ENCODE measurements around the gene TBC1D22A. TPM values are rescaled to one million over a fixed set of nuclear protein-coding genes. Genes with fewer than 3 reads are reported as not detected.
"Not testable (repeated sequence)": the region's sequence is repeated elsewhere in the genome, so short reads cannot be mapped to it uniquely, and the experiment has no call there.

Gene TBC1D22A
- total RNA-seq, 1 donor from 2014 or later, result 28.9 TPM

DNA sequence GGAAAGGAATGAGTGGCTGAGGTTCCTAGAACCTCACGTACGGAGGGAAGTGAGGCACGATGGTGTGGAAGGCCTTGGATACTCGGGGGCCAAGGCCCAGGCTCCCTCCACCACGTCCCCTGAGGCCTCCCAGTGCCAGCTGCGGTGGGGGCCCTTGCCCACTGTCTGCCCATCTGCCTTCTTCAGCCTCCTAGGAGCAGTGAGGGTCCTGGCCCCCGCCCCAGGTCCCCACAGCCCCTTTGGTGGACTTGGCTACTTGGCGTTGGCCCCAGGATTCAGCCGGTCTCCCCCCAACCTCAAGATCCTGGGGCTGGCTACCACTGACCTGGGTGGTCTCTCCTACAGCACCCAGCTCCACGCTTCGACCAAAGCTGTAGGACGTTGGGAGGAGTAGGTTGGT, 373.6 kb downstream of the TBC1D22A start:
- Mint-ChIP-seq H3K27me3 (ENCODE audit: unreplicated experiment) (no peaks in the 10 kb centered on the region), H3K9me3 (ENCODE audit: unreplicated experiment) (no peaks in the 10 kb centered on the region), H3K4me1 (ENCODE audit: unreplicated experiment) (peaks cover 1% of the 10 kb centered on the region), H3K4me3 (ENCODE audit: unreplicated experiment) (no peak overlapping the region), H3K36me3 (ENCODE audit: unreplicated experiment) (no peaks in the 10 kb centered on the region), H3K27ac (ENCODE audit: unreplicated experiment) (no peak overlapping the region)
- TF ChIP-seq, protein P1, sequence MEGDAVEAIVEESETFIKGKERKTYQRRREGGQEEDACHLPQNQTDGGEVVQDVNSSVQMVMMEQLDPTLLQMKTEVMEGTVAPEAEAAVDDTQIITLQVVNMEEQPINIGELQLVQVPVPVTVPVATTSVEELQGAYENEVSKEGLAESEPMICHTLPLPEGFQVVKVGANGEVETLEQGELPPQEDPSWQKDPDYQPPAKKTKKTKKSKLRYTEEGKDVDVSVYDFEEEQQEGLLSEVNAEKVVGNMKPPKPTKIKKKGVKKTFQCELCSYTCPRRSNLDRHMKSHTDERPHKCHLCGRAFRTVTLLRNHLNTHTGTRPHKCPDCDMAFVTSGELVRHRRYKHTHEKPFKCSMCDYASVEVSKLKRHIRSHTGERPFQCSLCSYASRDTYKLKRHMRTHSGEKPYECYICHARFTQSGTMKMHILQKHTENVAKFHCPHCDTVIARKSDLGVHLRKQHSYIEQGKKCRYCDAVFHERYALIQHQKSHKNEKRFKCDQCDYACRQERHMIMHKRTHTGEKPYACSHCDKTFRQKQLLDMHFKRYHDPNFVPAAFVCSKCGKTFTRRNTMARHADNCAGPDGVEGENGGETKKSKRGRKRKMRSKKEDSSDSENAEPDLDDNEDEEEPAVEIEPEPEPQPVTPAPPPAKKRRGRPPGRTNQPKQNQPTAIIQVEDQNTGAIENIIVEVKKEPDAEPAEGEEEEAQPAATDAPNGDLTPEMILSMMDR (IDR thresholded peaks at IDR 0.05), result no peak
- no peak for DNase-seq (ENCODE audit: extremely low spot score, unreplicated experiment)

DNA sequence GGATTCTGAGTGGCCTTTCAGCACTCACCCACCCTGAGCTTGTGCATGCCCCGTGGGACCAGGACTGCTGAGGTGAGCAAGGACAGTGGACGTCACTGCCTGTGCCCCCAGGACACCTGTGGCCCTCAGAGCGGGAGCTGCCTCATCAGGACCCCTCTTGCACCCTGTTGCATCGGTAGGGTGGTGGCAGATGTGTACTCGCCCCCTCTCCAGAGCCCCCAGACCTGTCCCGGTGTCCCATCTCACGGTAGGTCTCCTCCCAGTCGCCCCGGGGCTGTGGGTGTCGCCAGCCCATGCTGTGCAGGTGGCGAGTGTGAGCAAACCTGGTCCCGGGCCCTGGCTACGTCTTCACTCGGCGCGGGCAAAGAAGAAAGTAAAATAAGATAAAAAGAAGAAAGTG, 374.2 kb downstream of the TBC1D22A start:
- DNase-seq (ENCODE audit: extremely low spot score, unreplicated experiment), result no peak
- no peaks in the 10 kb centered on the region for H3K27me3 Mint-ChIP-seq (ENCODE audit: unreplicated experiment)
- peaks cover 1% of the 10 kb centered on the region for H3K4me1 Mint-ChIP-seq (ENCODE audit: unreplicated experiment)
- H3K4me3 Mint-ChIP-seq (ENCODE audit: unreplicated experiment), result no peak overlapping the region
- H3K27ac Mint-ChIP-seq (ENCODE audit: unreplicated experiment), result no peak overlapping the region
- no peaks in the 10 kb centered on the region for H3K36me3 Mint-ChIP-seq (ENCODE audit: unreplicated experiment)
- no peaks in the 10 kb centered on the region for H3K9me3 Mint-ChIP-seq (ENCODE audit: unreplicated experiment)
- TF ChIP-seq, protein P1 (IDR thresholded peaks at IDR 0.05), result no peak

DNA sequence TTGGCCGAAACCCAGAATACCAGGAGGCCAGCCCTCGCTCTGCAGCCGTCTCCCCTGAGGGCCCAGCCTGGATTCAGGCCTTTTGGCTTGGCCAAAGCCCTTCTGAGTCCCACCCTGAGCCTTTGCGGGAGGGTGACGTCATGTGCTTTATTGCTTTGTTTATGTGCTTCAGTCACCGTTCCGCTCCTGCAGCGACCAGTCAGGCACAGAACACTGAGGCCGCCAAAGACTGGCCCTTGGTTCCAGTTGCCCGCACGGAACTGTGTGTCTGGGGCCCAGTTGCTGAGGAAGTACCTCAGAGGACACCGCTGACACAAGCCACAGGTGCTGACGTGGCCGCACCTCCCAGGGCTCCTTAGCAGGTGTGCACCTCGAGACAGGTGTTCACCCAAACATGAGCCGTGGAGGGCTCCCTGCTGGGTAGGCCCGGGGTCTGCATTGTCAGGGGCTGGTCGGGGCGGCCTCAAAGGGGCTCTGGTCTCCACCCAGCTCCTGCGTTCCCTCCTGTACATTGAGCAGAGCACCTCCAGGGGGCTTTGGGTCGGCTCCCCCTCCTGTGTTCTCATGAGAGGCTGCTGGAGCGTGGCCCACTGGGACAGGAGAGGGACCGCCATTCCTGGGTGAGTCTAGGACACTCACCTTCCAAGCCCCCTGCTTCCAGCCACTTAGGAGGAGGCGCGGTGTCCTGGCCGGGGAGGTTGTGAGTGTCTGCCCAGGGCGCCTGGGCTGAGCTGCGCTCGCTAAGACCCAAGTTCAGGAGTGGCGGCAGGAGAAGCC, 376.8 kb downstream of the TBC1D22A start:
- no peak for DNase-seq (ENCODE audit: extremely low spot score, unreplicated experiment)
- Mint-ChIP-seq H3K9me3 (ENCODE audit: unreplicated experiment) (no peaks in the 10 kb centered on the region), H3K36me3 (ENCODE audit: unreplicated experiment) (no peaks in the 10 kb centered on the region), H3K4me3 (ENCODE audit: unreplicated experiment) (no peak overlapping the region), H3K27ac (ENCODE audit: unreplicated experiment) (no peak overlapping the region), H3K4me1 (ENCODE audit: unreplicated experiment) (no peaks in the 10 kb centered on the region), H3K27me3 (ENCODE audit: unreplicated experiment) (no peaks in the 10 kb centered on the region)
- TF ChIP-seq, protein P1 (IDR thresholded peaks at IDR 0.05), result no peak

DNA sequence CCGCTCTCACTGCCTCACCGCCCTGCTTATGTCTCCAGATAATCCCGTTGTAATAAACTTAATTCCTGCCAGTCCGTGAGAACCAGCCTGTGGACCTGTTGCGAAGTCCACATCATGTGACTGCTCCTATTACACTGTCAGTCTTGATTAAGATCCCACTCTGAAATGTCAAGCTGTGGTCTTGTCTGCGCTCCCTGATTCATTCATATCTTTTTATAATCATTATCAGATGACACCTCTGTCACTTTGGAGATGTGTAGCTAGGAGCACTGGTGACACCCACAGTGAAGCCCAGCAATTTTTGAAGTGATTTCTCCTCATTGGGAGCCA, 377.3 kb downstream of the TBC1D22A start:
- no peak overlapping the region for H3K4me3 Mint-ChIP-seq (ENCODE audit: unreplicated experiment)
- DNase-seq (ENCODE audit: extremely low spot score, unreplicated experiment), result no peak
- no peaks in the 10 kb centered on the region for H3K27me3 Mint-ChIP-seq (ENCODE audit: unreplicated experiment)
- no peak overlapping the region for H3K27ac Mint-ChIP-seq (ENCODE audit: unreplicated experiment)
- H3K4me1 Mint-ChIP-seq (ENCODE audit: unreplicated experiment), result no peaks in the 10 kb centered on the region
- no peaks in the 10 kb centered on the region for H3K36me3 Mint-ChIP-seq (ENCODE audit: unreplicated experiment)
- TF ChIP-seq, protein P1 (IDR thresholded peaks at IDR 0.05), result no peak
- no peaks in the 10 kb centered on the region for H3K9me3 Mint-ChIP-seq (ENCODE audit: unreplicated experiment)

DNA sequence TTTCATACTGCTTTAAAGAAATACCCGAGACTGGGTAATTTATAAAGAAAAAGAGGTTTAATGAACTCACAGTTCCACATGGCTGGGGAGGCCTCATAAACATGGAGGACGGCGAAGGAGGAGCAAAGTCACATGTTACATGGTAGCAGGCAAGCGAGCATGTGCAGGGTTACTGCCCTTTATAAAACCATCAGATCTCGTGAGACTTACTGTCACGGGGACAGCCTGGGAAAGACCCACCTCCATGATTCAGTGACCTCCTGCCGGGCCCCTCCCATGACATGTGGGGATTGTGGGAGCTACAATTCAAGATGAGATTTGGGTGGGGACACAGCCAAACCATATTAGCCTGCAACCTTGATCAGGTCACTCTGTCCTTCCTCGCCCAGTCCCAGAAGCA, 378.5 kb downstream of the TBC1D22A start:
- not testable (repeated sequence) for H3K36me3 Mint-ChIP-seq (ENCODE audit: unreplicated experiment); H3K4me1 Mint-ChIP-seq (ENCODE audit: unreplicated experiment); H3K27ac Mint-ChIP-seq (ENCODE audit: unreplicated experiment); H3K27me3 Mint-ChIP-seq (ENCODE audit: unreplicated experiment); DNase-seq (ENCODE audit: extremely low spot score, unreplicated experiment); H3K9me3 Mint-ChIP-seq (ENCODE audit: unreplicated experiment); H3K4me3 Mint-ChIP-seq (ENCODE audit: unreplicated experiment)

Measured in osteocyte (in vitro differentiated cells).